NCI-H1417 treated with DMSO at 0.1 percent for 48 hours (cell line): ENCODE data around the gene RNF144B.
"Not testable (repeated sequence)": the region's sequence is repeated elsewhere in the genome, so short reads cannot be mapped to it uniquely, and the experiment has no call there.

Experiments
- DNase-seq: peaks from one replicate; lab custom pipeline; 2025; lab: John Stamatoyannopoulos, UW

The RNF144B gene

GRCh38 chr6:18409602-18410001 is 22.5 kb downstream of the RNF144B start:
- not testable (repeated sequence) for DNase-seq

GRCh38 chr6:18410412-18410811 is 23.3 kb downstream of the RNF144B start:
- DNase-seq = no peak

GRCh38 chr6:18412068-18412467 is 24.9 kb downstream of the RNF144B start:
- DNase-seq = no peak

- DNase-seq = no peak
These were observed 25.5 kb downstream of the RNF144B start for GRCh38 chr6:18412644-18413043.

DNA sequence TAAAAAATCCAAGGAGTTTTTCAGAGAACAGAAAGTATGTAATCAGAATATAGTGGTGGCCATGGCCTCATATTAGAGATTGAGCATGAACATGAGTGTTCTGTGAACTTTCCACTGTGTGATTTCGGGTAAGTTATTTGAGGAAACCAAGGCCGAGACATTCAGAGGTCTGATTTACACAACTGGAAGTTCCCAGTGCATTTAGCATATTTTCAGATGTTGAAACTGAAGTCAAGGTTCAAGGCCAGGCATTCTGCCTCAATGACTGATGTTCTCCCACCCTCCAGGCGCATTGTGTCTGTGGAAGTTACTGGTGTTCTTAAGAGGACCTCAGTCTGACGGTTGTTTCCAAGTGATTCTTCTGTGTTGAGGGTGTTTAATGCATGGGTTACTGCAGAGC is 26.2 kb downstream of the RNF144B start:
- no peak for DNase-seq

- no peak for DNase-seq
These were observed 27.0 kb downstream of the RNF144B start for GRCh38 chr6:18414116-18414515.

DNA sequence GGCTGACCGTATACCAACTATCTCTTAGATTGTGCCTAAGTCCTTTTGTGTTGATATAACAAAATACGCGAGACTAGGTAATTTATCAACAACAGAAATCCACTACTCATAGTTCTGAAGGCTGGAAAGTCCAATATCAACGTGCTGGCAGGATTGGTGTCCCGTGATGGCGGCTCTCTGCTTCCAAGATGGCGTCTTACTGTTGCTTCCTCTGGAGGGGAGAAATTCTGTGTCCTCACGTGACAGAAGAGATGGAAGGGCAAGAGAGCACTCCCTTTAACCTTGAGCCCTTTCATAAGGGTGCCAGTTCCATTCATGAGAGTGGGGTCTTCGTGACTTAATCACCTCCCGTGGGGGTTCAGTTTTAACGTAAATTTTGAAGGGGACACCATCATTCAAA is 28.1 kb downstream of the RNF144B start:
- DNase-seq = no peak

DNA sequence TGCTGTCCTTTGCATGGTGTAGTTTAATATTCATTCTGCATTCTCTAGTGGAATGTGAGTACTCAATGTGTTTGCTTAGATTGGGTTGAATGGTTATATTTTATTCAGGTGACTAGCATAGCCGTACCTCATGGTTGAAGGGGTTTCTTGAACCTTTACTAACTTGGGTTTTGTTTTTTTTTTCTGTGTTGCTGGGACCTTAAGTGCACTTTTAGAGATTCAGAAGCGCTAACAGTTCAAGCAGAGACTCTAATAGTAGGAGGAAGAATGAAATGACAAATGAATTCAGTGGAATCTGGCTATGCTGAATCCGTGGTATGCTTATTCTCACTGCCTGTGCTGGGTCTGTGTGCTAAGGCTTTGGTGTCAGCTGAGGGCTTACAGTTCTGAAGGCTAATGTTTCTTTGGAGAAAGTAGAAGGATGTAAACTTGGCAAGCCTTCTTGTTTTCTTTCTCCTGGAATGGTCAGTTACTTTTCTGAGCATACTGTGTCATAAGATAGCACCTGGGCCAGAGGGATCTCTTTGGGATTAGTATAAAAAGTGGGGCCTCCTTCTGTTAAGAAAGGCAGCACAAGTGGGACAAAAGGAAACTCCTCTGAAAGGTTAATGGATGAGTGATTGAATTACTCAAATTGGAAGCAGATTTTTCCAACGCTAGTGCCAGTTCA is 28.7 kb downstream of the RNF144B start:
- no peak for DNase-seq

- DNase-seq = no peak
These were observed 29.2 kb downstream of the RNF144B start for GRCh38 chr6:18416341-18416679.

DNA sequence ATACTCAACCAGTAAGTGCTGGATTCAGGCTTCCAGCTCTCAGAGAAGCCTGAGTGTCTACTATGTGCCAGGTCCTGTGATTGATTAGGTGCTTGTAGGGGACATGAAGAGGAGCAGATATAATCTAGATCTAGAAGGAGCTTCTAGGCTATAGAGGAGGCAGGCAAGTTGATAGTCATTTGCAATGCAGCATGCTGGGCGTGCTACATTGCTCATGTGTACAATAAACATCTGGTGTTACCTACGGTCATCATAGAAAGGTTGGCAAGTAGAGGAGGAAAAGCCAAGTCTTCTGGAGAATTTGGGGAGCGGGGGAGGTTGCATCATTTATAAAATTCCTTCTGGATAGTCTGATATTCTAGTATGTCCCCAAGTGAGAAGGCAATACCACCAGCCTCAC is 33.2 kb downstream of the RNF144B start:
- no peak for DNase-seq

DNA sequence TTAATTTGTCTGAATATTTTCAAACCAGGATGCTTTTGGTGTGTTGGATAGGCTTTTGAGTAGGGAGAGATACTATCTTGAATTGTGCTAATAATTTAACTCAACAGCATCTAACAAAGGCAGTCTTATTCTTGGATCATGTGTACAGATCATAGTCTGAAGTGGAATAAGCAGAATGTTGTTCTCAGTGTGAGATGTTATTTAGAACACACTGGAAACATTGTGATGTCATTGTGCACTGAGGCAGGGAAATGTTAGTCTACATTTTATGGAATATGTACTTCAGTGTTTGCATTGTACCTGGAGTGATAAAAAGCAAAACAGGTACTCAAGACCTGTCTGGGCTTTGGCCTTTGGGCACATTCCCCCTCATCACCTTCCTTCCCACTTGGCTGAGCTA is 35.0 kb downstream of the RNF144B start:
- no peak for DNase-seq

DNA sequence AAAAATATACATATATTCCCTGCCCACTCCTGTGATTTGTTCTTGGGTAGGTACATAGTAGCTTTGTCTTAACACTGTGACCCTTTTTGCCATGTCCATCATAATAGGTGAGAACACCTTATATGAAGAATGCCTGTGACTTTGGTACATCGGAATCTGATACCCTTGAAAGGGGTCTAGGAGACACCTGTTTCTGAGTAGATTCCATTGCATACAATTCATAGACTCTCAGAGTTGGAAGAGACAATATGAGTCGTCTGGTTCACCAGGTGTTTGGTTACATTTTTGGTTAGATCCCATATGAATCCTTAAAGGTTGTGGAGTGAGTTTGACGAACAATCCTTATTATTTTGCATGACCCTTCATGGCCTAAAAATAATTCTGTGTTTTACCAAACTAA is 36.3 kb downstream of the RNF144B start:
- no peak for DNase-seq

DNA sequence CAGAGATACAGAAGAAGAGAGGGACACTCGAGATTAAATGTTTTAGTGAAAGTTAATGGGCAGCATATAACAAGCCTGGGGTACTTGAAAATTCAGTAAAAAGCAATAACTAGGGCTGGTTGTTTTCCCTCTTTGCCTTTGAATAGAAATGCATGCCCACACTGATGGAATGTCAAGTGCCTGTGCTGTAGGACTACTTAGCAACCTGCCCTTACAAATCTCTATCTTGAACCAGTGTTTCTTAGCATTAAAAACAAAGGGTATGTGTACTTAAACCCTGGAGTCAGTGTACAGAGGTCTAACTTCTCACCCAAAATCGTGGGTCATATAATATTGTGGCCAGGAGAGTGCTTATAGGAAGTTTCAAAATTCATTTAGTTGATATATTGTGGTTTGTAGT is 37.1 kb downstream of the RNF144B start:
- DNase-seq = no peak

GRCh38 chr6:18425218-18425617 is 38.1 kb downstream of the RNF144B start:
- DNase-seq = no peak

DNA sequence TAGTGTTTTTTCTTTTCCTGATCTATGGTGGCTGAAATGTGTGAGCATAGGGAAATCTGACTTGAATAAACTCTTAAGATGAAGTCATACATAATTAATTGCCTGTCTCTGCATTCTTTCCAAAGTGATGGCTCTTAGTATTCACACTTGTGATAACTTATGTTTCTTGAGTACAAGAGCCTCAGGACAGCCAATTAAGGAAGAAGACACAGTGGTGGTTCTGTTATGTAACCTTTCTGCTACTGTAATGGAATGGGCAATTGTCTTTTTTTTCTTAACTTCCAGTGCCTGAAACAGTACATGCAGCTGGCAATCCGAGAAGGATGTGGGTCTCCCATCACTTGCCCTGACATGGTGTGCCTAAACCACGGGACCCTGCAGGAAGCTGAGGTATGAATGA is 40.1 kb downstream of the RNF144B start:
- no peak for DNase-seq

DNA sequence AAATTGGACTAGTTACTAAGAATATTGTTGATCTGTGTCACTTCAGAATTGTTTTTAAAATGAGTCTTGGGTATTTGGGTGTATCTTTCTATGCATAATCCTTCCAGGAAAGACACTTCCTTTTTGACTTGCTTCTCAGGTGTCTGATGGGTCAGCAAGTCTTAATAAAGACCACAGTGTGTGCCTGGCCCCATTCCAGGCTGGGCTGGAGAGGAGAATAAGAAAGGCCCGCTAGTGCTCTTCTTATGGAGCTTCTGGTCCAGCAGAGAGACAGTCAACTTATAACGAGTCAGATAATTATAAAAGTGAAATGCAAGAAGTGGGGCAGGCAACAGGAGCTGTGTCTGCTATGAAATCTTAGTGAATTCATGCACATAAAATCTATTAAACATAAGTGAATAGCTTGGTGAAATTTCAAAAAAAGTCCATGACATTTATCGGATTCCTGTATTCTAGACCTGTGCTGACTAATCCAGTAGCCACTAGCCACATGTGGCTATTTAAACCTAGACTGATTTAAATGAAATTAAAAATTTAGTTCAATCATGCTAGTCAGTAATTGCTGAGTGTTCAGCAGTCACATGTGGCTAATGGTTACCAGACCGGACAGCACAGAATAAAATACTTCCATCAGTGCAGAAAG is 42.6 kb downstream of the RNF144B start:
- no peak for DNase-seq

DNA sequence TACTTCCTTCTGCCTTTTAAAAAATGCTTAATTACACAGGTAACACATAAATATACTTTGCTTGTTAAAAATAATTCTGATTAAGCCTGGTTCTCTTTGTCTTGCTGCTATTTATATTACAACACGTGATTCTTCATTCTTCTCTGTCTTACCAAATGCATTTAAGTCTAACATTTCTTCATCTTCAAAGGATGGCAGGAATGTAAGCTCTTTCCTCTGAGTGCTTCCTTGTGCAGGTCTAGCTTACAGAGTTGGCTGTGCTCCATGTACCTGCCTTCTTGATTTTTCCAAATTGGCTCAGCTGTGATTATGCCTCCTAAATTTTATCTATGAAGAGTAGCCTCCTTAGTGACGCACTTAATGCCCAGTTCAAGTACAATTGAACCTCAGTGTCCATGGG is 44.4 kb downstream of the RNF144B start:
- DNase-seq = no peak

- no peak for DNase-seq
These were observed 45.0 kb downstream of the RNF144B start for GRCh38 chr6:18432180-18432579.

DNA sequence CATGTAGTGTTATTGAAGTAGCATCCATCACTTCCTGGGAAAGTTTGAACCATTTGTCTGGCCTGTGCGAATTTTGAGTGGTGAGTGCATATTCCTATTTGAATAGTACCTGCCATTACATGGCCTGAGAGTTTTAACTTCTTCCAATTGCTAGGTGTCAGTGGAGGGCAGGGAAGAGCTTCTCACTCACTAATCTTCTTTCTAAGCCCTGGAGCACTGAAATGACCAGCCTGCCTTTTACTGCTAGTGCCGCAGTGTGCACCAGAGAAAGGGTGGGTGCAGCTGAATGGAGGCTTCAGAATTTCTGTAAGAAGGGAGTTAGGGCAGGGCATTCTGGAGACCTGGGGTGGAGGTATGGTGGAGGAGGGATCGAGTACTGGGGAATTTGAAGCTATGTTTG is 45.5 kb downstream of the RNF144B start:
- DNase-seq = no peak

DNA sequence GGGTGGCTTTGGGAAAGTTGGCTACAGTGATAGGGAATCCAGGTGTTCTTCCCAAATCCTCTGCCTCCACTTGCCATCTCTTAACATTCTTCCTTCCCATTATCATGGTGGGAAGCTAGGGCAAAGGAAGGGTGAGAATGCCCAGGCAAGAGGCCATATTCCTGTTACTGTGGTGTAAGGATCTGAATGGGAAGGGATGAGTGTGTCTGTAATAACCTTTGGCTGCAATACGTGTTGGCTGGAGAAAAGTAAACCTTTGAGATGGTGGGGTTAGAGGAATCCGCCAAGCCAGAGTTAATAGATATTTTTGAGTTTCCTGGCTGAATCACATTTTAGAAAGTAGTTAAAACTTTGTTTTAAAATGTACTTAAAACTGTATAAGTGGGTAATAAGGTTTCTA is 45.9 kb downstream of the RNF144B start:
- no peak for DNase-seq

DNA sequence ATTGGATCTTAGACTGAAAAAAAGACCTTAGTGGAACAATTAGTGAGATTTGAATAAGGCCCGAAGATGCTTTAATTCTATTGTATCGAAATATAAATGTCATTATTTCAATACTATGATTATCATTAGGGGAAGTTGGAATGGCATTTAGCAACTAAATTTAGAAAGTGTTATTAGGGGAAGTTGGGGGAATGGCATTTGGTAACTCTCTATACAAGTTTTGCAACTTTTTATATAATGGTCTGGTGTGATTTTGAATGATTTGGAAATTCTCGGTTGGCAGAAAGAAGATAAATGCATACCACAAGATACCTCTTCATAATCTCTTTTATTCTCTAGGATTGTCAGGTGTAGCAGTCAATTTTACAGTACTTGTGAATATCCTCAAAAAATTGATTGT is 49.2 kb downstream of the RNF144B start:
- DNase-seq = no peak

DNA sequence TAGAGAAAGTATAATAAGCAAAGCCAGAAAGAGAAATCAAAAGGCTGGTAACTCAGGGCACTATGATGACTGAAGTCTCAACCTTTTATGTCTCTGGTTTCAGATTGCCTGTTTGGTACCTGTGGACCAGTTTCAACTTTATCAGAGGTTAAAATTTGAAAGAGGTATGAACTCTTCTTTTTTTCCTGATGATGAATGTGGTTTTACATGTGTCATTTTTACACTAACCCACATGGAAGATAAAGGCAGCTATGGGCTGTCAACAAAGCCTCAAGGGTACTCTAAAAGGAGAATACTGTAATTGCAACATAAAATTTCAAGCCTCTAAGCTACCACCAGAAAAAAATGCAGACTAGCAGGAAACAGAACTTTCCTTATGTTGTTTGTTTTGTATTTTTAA is 52.4 kb downstream of the RNF144B start:
- no peak for DNase-seq

DNA sequence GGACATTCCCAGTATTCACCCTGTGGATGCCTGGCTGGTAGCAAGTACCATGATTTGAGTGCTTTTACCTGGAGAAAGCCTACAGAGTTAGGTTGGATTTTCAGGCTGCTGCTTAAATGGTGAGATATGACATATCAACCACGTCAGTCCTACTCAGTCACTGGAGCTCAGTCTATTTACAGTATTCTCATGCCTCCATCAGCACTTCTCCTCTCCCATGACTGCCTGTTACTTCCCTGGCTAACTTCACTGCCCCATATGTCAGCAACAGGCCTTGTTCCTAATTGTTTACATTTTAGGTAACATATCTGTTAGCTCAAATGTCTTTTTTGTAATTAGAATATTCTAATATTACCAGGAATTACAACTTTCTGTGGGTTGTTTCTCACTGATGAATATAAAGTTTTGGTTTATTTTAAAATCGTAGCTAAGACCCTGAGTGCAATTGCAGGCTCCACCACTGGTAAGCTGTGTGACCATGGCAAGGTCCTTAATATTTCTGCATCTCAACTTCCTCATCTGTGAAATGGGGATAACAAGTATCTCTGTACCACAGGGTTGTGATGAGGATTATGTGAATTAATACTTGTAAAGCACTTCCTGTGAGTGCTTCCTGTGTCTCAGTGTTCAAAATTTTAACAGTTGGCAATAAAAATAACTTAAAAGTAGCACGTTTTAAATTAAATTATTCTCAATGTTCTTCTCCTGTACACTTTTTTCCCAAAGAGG is 54.3 kb downstream of the RNF144B start:
- no peak for DNase-seq

- no peak for DNase-seq
These were observed 57.0 kb downstream of the RNF144B start for GRCh38 chr6:18444111-18444510.
